ENCODE measurements around the gene NARF. TPM values are rescaled to one million over a fixed set of nuclear protein-coding genes. Genes with fewer than 3 reads are reported as not detected.

Gene NARF
- total RNA-seq, 1 experiment from 2014 or later, result 39.4 TPM

- DNase-seq, result no peak
- TF ChIP-seq, protein P1, sequence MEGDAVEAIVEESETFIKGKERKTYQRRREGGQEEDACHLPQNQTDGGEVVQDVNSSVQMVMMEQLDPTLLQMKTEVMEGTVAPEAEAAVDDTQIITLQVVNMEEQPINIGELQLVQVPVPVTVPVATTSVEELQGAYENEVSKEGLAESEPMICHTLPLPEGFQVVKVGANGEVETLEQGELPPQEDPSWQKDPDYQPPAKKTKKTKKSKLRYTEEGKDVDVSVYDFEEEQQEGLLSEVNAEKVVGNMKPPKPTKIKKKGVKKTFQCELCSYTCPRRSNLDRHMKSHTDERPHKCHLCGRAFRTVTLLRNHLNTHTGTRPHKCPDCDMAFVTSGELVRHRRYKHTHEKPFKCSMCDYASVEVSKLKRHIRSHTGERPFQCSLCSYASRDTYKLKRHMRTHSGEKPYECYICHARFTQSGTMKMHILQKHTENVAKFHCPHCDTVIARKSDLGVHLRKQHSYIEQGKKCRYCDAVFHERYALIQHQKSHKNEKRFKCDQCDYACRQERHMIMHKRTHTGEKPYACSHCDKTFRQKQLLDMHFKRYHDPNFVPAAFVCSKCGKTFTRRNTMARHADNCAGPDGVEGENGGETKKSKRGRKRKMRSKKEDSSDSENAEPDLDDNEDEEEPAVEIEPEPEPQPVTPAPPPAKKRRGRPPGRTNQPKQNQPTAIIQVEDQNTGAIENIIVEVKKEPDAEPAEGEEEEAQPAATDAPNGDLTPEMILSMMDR (IDR thresholded peaks at IDR 0.05; ENCODE audit: unreplicated experiment), result no peak
- Mint-ChIP-seq H3K4me3 (ENCODE audit: low read depth, unreplicated experiment) (no peak overlapping the region), H3K27ac (ENCODE audit: unreplicated experiment) (no peak overlapping the region), H3K4me1 (ENCODE audit: low read depth, unreplicated experiment) (no peaks in the 10 kb centered on the region), H3K9me3 (ENCODE audit: low read depth, unreplicated experiment) (no peaks in the 10 kb centered on the region), H3K27me3 (ENCODE audit: unreplicated experiment) (no peaks in the 10 kb centered on the region), H3K36me3 (ENCODE audit: insufficient read depth, unreplicated experiment) (no peaks in the 10 kb centered on the region)
- no TSS peak for BruUV-seq (replicated peaks)
- CTCF ChIA-PET, result no interaction called here
- intact Hi-C loops (cut with micrococcal nuclease; ENCODE audit: unreplicated experiment), result no loop called here
Measured at GRCh38 chr17:82432017-82432416, 26.5 kb upstream of the NARF start.

GRCh38 chr17:82433560-82434215 is 24.9 kb upstream of the NARF start:
- DNase-seq, result no peak
- TF ChIP-seq, protein P1 (IDR thresholded peaks at IDR 0.05; ENCODE audit: unreplicated experiment), result no peak
- BruUV-seq (replicated peaks), result no TSS peak
- H3K9me3 Mint-ChIP-seq (ENCODE audit: low read depth, unreplicated experiment), result no peaks in the 10 kb centered on the region
- H3K4me1 Mint-ChIP-seq (ENCODE audit: low read depth, unreplicated experiment), result no peaks in the 10 kb centered on the region
- CTCF ChIA-PET, result no interaction called here
- H3K4me3 Mint-ChIP-seq (ENCODE audit: low read depth, unreplicated experiment), result no peak overlapping the region
- intact Hi-C loops (cut with micrococcal nuclease; ENCODE audit: unreplicated experiment), result no loop called here
- no peak overlapping the region for H3K27ac Mint-ChIP-seq (ENCODE audit: unreplicated experiment)
- H3K27me3 Mint-ChIP-seq (ENCODE audit: unreplicated experiment), result no peaks in the 10 kb centered on the region
- no peaks in the 10 kb centered on the region for H3K36me3 Mint-ChIP-seq (ENCODE audit: insufficient read depth, unreplicated experiment)

GRCh38 chr17:82434216-82434565 is 24.4 kb upstream of the NARF start:
- no peaks in the 10 kb centered on the region for H3K36me3 Mint-ChIP-seq (ENCODE audit: insufficient read depth, unreplicated experiment)
- TF ChIP-seq, protein P1 (IDR thresholded peaks at IDR 0.05; ENCODE audit: unreplicated experiment), result no peak
- no peak overlapping the region for H3K4me3 Mint-ChIP-seq (ENCODE audit: low read depth, unreplicated experiment)
- no peak for DNase-seq
- CTCF ChIA-PET, result no interaction called here
- intact Hi-C loops (cut with micrococcal nuclease; ENCODE audit: unreplicated experiment), result no loop called here
- H3K4me1 Mint-ChIP-seq (ENCODE audit: low read depth, unreplicated experiment), result no peaks in the 10 kb centered on the region
- BruUV-seq (replicated peaks), result no TSS peak
- no peaks in the 10 kb centered on the region for H3K9me3 Mint-ChIP-seq (ENCODE audit: low read depth, unreplicated experiment)
- no peak overlapping the region for H3K27ac Mint-ChIP-seq (ENCODE audit: unreplicated experiment)
- no peaks in the 10 kb centered on the region for H3K27me3 Mint-ChIP-seq (ENCODE audit: unreplicated experiment)

GRCh38 chr17:82435103-82435502 is 23.4 kb upstream of the NARF start:
- TF ChIP-seq, protein P1 (IDR thresholded peaks at IDR 0.05; ENCODE audit: unreplicated experiment), result no peak
- no peaks in the 10 kb centered on the region for H3K9me3 Mint-ChIP-seq (ENCODE audit: low read depth, unreplicated experiment)
- H3K36me3 Mint-ChIP-seq (ENCODE audit: insufficient read depth, unreplicated experiment), result peaks cover under 1% of the 10 kb centered on the region
- intact Hi-C loops (cut with micrococcal nuclease; ENCODE audit: unreplicated experiment), result no loop called here
- no peak overlapping the region for H3K27ac Mint-ChIP-seq (ENCODE audit: unreplicated experiment)
- H3K4me1 Mint-ChIP-seq (ENCODE audit: low read depth, unreplicated experiment), result no peaks in the 10 kb centered on the region
- no TSS peak for BruUV-seq (replicated peaks)
- CTCF ChIA-PET, result no interaction called here
- H3K27me3 Mint-ChIP-seq (ENCODE audit: unreplicated experiment), result no peaks in the 10 kb centered on the region
- no peak for DNase-seq
- no peak overlapping the region for H3K4me3 Mint-ChIP-seq (ENCODE audit: low read depth, unreplicated experiment)
